GM18858 (cell line): ENCODE data around the gene ANKMY1.

ENCODE experiments used
- ATAC-seq: cut with Tn5 transposase; IDR thresholded peaks from one replicate; pipeline ENCODE4 v1.9.1; 2021; ENCODE audit not compliant: unreplicated experiment

ANKMY1 gene

GRCh38 chr2:240450532-240451107 lies 107.2 kb downstream of the ANKMY1 start:
- ATAC-seq = no peak

GRCh38 chr2:240449764-240450531 lies 107.8 kb downstream of the ANKMY1 start:
- ATAC-seq = no peak

GRCh38 chr2:240448387-240449274 lies 109.2 kb downstream of the ANKMY1 start:
- no peak for ATAC-seq

GRCh38 chr2:240447934-240448333 lies 109.9 kb downstream of the ANKMY1 start:
- no peak for ATAC-seq

- ATAC-seq = no peak
These were observed 110.5 kb downstream of the ANKMY1 start for GRCh38 chr2:240447331-240447730.

- no peak for ATAC-seq
These were observed 111.1 kb downstream of the ANKMY1 start for GRCh38 chr2:240446664-240447175.

GRCh38 chr2:240445961-240446663 lies 111.7 kb downstream of the ANKMY1 start:
- no peak for ATAC-seq

GRCh38 chr2:240444464-240444863 lies 113.3 kb downstream of the ANKMY1 start:
- ATAC-seq = no peak

- ATAC-seq = no peak
These were observed 113.9 kb downstream of the ANKMY1 start for GRCh38 chr2:240443891-240444301.

GRCh38 chr2:240442891-240443715 lies 114.7 kb downstream of the ANKMY1 start:
- no peak for ATAC-seq

GRCh38 chr2:240441993-240442411 lies 115.8 kb downstream of the ANKMY1 start:
- ATAC-seq = no peak

GRCh38 chr2:240441326-240441992 lies 116.3 kb downstream of the ANKMY1 start:
- ATAC-seq = no peak

GRCh38 chr2:240440704-240441320 lies 117.0 kb downstream of the ANKMY1 start:
- no peak for ATAC-seq

GRCh38 chr2:240440251-240440650 lies 117.5 kb downstream of the ANKMY1 start:
- ATAC-seq = no peak

- ATAC-seq = no peak
These were observed 118.1 kb downstream of the ANKMY1 start for GRCh38 chr2:240439698-240440151.

GRCh38 chr2:240438810-240439697 lies 118.7 kb downstream of the ANKMY1 start:
- no peak for ATAC-seq

GRCh38 chr2:240437861-240438809 lies 119.7 kb downstream of the ANKMY1 start:
- no peak for ATAC-seq
